Activated naive CD8-positive, alpha-beta T cell treated with anti-CD3 and anti-CD28 coated beads, Interleukin-2, amount 50 U/mL, for 24 hours (primary cell): Measurements from ENCODE around the gene PDE6G.

Experiments
- ATAC-seq: fragments of 150-1000 bp; cut with Tn5 transposase; one replicate; pipeline ENCODE4 v1.10.0; 2021
- DNase-seq: peaks from one replicate; pipeline ENCODE4 v3.0.0; 2021
- H3K27ac Mint-ChIP-seq: one replicate; pipeline ENCODE4 v1.8.0; 2021; ENCODE audit warnings: mild to moderate bottlenecking, mixed read lengths
- H3K27me3 Mint-ChIP-seq: one replicate; pipeline ENCODE4 v1.8.0; 2021; ENCODE audit warnings: mixed read lengths
- H3K36me3 Mint-ChIP-seq: one replicate; pipeline ENCODE4 v1.8.0; 2021; ENCODE audit warnings: low read depth, mixed read lengths
- H3K4me1 Mint-ChIP-seq: one replicate; pipeline ENCODE4 v1.8.0; 2021; ENCODE audit warnings: mixed read lengths
- H3K4me3 Mint-ChIP-seq: one replicate; pipeline ENCODE4 v1.8.0; 2021; ENCODE audit warnings: mild to moderate bottlenecking, moderate library complexity, mixed read lengths
- H3K9me3 Mint-ChIP-seq: one replicate; pipeline ENCODE4 v1.8.0; 2021; ENCODE audit warnings: mixed read lengths

Gene PDE6G

GRCh38 chr17:81608082-81608481, 48.3 kb downstream of the PDE6G start:
- no peak overlapping the region for H3K4me3 Mint-ChIP-seq
- peaks cover 40% of the 10 kb centered on the region for H3K36me3 Mint-ChIP-seq
- no peaks in the 10 kb centered on the region for H3K9me3 Mint-ChIP-seq
- ATAC-seq (peak; percentile 86), DNase-seq (peak; percentile 24)
- H3K4me1 Mint-ChIP-seq, result peaks cover 13% of the 10 kb centered on the region
- H3K27me3 Mint-ChIP-seq, result no peaks in the 10 kb centered on the region
- H3K27ac Mint-ChIP-seq, result peak overlapping the region; percentile 59

GRCh38 chr17:81607431-81607830, 48.9 kb downstream of the PDE6G start:
- Mint-ChIP-seq H3K27ac (peak overlapping the region; percentile 59), H3K36me3 (peaks cover 37% of the 10 kb centered on the region), H3K9me3 (no peaks in the 10 kb centered on the region), H3K27me3 (no peaks in the 10 kb centered on the region), H3K4me1 (peaks cover 13% of the 10 kb centered on the region), H3K4me3 (no peak overlapping the region)
- ATAC-seq (no peak), DNase-seq (no peak)

GRCh38 chr17:81603846-81604610, 52.3 kb downstream of the PDE6G start:
- no peak for DNase-seq

GRCh38 chr17:81601525-81602120, 54.7 kb downstream of the PDE6G start:
- Mint-ChIP-seq H3K27me3 (no peaks in the 10 kb centered on the region), H3K27ac (no peak overlapping the region), H3K36me3 (peaks cover 50% of the 10 kb centered on the region), H3K9me3 (no peaks in the 10 kb centered on the region), H3K4me1 (peaks cover 9% of the 10 kb centered on the region), H3K4me3 (no peak overlapping the region)
- peak; percentile 96 for ATAC-seq
- peak; percentile 23 for DNase-seq

More at GRCh38 chr17:81603846-81604610, 52.3 kb downstream of the PDE6G start:
- Mint-ChIP-seq H3K4me3 (no peak overlapping the region), H3K4me1 (peaks cover 12% of the 10 kb centered on the region), H3K27ac (no peak overlapping the region), H3K36me3 (peaks cover 43% of the 10 kb centered on the region), H3K27me3 (no peaks in the 10 kb centered on the region), H3K9me3 (no peaks in the 10 kb centered on the region)
- ATAC-seq, result no peak
